ENCODE data around the gene DNAL1. TPM values are rescaled to one million over a fixed set of nuclear protein-coding genes. Genes with fewer than 3 reads are reported as not detected.

Gene DNAL1
- total and polyA plus RNA-seq, 2 of the 13 experiments (the other 11 are each of a cell fraction or from before 2014, with no cell fraction given): 1.4 to 13.3 TPM

DNA sequence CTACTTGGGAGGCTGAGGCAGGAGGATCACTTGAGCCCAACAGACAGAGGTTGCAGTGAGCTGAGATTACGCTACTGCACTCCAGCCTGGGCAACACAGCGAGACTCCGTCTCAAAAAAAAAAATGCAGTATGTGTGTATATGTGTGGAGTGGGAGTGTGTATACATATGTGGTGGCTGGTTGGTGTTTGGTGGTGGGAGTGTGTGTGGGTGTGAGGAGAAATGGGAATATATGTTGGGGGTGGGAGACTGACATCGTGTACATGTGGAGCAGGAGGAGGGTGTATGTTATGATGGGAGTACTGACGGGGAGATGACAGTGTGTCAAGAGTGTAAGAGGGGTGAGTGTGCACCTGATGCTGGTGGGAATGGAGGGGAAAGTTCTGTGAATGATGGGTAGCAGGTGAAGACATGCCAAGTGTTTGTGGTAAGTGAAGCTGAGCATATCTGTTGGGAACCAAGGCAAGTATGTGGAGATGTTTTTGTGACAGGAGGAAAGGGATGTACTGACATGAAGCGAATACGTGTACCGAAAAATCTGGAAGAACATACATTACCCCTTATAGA lies 65.2 kb downstream of the DNAL1 start:
- CTCF ChIA-PET (ENCODE audit: low intra/inter-chr PET ratio, low total read pairs): no interaction called here
- TF ChIP-seq ZNF878 (CRISPR knock-in tag; IDR thresholded peaks at IDR 0.05): no peak
- no peak for TF ChIP-seq SALL1 (CRISPR knock-in tag; IDR thresholded peaks at IDR 0.05)
- TF ChIP-seq ONECUT2 (CRISPR knock-in tag; IDR thresholded peaks at IDR 0.05): no peak
- TF ChIP-seq HNRNPUL1 (IDR thresholded peaks at IDR 0.05; ENCODE audit: low read depth, low read length): no peak
- TF ChIP-seq, protein P1, sequence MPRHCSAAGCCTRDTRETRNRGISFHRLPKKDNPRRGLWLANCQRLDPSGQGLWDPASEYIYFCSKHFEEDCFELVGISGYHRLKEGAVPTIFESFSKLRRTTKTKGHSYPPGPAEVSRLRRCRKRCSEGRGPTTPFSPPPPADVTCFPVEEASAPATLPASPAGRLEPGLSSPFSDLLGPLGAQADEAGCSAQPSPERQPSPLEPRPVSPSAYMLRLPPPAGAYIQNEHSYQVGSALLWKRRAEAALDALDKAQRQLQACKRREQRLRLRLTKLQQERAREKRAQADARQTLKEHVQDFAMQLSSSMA (CRISPR knock-in tag; IDR thresholded peaks at IDR 0.05): no peak
- no peak for TF ChIP-seq SMAD1 (CRISPR knock-in tag; IDR thresholded peaks at IDR 0.05; ENCODE audit: borderline replicate concordance, low read depth)
- TF ChIP-seq ZEB1 (IDR thresholded peaks at IDR 0.05; ENCODE audit: insufficient replicate concordance, low read depth): no peak
- no peak for TF ChIP-seq SALL2 (CRISPR knock-in tag; IDR thresholded peaks at IDR 0.05)
- TF ChIP-seq, protein P2, sequence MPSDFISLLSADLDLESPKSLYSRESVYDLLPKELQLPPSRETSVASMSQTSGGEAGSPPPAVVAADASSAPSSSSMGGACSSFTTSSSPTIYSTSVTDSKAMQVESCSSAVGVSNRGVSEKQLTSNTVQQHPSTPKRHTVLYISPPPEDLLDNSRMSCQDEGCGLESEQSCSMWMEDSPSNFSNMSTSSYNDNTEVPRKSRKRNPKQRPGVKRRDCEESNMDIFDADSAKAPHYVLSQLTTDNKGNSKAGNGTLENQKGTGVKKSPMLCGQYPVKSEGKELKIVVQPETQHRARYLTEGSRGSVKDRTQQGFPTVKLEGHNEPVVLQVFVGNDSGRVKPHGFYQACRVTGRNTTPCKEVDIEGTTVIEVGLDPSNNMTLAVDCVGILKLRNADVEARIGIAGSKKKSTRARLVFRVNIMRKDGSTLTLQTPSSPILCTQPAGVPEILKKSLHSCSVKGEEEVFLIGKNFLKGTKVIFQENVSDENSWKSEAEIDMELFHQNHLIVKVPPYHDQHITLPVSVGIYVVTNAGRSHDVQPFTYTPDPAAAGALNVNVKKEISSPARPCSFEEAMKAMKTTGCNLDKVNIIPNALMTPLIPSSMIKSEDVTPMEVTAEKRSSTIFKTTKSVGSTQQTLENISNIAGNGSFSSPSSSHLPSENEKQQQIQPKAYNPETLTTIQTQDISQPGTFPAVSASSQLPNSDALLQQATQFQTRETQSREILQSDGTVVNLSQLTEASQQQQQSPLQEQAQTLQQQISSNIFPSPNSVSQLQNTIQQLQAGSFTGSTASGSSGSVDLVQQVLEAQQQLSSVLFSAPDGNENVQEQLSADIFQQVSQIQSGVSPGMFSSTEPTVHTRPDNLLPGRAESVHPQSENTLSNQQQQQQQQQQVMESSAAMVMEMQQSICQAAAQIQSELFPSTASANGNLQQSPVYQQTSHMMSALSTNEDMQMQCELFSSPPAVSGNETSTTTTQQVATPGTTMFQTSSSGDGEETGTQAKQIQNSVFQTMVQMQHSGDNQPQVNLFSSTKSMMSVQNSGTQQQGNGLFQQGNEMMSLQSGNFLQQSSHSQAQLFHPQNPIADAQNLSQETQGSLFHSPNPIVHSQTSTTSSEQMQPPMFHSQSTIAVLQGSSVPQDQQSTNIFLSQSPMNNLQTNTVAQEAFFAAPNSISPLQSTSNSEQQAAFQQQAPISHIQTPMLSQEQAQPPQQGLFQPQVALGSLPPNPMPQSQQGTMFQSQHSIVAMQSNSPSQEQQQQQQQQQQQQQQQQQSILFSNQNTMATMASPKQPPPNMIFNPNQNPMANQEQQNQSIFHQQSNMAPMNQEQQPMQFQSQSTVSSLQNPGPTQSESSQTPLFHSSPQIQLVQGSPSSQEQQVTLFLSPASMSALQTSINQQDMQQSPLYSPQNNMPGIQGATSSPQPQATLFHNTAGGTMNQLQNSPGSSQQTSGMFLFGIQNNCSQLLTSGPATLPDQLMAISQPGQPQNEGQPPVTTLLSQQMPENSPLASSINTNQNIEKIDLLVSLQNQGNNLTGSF (CRISPR knock-in tag; IDR thresholded peaks at IDR 0.05): no peak
- no peak for TF ChIP-seq ZNF660 (CRISPR knock-in tag; IDR thresholded peaks at IDR 0.05; ENCODE audit: borderline replicate concordance, low read depth)
- TF ChIP-seq, protein P3, sequence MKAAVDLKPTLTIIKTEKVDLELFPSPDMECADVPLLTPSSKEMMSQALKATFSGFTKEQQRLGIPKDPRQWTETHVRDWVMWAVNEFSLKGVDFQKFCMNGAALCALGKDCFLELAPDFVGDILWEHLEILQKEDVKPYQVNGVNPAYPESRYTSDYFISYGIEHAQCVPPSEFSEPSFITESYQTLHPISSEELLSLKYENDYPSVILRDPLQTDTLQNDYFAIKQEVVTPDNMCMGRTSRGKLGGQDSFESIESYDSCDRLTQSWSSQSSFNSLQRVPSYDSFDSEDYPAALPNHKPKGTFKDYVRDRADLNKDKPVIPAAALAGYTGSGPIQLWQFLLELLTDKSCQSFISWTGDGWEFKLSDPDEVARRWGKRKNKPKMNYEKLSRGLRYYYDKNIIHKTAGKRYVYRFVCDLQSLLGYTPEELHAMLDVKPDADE (CRISPR knock-in tag; IDR thresholded peaks at IDR 0.05): no peak
- TF ChIP-seq IKZF1 (IDR thresholded peaks at IDR 0.05): no peak
- TF ChIP-seq, protein P4, sequence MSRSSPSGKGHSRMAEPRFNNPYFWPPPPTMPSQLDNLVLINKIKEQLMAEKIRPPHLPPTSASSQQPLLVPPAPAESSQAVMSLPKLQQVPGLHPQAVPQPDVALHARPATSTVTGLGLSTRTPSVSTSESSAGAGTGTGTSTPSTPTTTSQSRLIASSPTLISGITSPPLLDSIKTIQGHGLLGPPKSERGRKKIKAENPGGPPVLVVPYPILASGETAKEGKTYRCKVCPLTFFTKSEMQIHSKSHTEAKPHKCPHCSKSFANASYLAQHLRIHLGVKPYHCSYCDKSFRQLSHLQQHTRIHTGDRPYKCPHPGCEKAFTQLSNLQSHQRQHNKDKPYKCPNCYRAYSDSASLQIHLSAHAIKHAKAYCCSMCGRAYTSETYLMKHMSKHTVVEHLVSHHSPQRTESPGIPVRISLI (CRISPR knock-in tag; IDR thresholded peaks at IDR 0.05; ENCODE audit: borderline replicate concordance): no peak
- TF ChIP-seq SUZ12 (IDR thresholded peaks at IDR 0.05; ENCODE audit: low read depth, low read length): no peak
- no peak for TF ChIP-seq ZNF3 (CRISPR knock-in tag; IDR thresholded peaks at IDR 0.05)
- TF ChIP-seq JARID2 (CRISPR knock-in tag; IDR thresholded peaks at IDR 0.05; ENCODE audit: insufficient replicate concordance): no peak

More for the DNA sequence above, 65.2 kb downstream of the DNAL1 start:
- POLR2A ChIA-PET: no interaction called here
- Histone ChIP-seq H3K4me2 (ENCODE audit: low read depth, low read length) (no peak overlapping the region), H3K36me3 (replicated peaks in 1 of 2; ENCODE audit: control insufficient read depth in 1 of 2, insufficient read depth in 2 of 2, low read length in 2 of 2) (no peaks in the 10 kb centered on the region), H2AFZ (ENCODE audit: low read length) (no peak overlapping the region), H3K27ac (ENCODE audit: extremely low read length, insufficient read depth, low read length) (no peak overlapping the region), H3K4me1 (ENCODE audit: insufficient read depth, low read length) (peaks cover 15% of the 10 kb centered on the region), H3K27me3 (ENCODE audit: control insufficient read depth in 1 of 2, insufficient read depth in 2 of 2, low read length in 2 of 2) (no peaks in the 10 kb centered on the region), H3K9ac (ENCODE audit: insufficient read depth, low read depth, low read length) (no peak overlapping the region), H3K9me3 (ENCODE audit: low read length) (no peaks in the 10 kb centered on the region), H3K4me3 (replicated peaks in 1 of 3; ENCODE audit: insufficient read depth in 1 of 3, low read depth in 2 of 3, low read length in 3 of 3) (no peak overlapping the region), H4K20me1 (ENCODE audit: insufficient read depth, low read length) (0 out of 2 replicates have a peak, but pooled peaks cover 5% of the 10 kb centered on the region), H3K79me2 (ENCODE audit: insufficient read depth, low read length) (peaks cover 20% of the 10 kb centered on the region)
- 96% methylated on average over 8 of the region's 8 CpGs for WGBS (ENCODE audit: low lambda C conversion rate)
- in situ Hi-C loops (cut with HindIII; ENCODE audit: extremely low pct_ligation_motif_present, low pct_unique_long_range_greater_than_20kb) (no loop called here), intact Hi-C loops (cut with micrococcal nuclease; ENCODE audit: unreplicated experiment) (loop anchor here (5.0 kb wide), 1 partner anchor 173 kb away; the partner anchor contains the start of gene ACOT1)
- BruUV-seq (replicated peaks): no TSS peak
- ATAC-seq (no peak), DNase-seq (ENCODE audit: low spot score) (no peak), FAIRE-seq (no peak)

All from HepG2 (cell line).